ENCODE data around the gene RPL18A. TPM values are rescaled to one million over a fixed set of nuclear protein-coding genes. Genes with fewer than 3 reads are reported as not detected.

Gene RPL18A
- total RNA-seq, 1 experiment from 2014 or later: 1,352 TPM

GRCh38 chr19:17847538-17848366 is 12.0 kb upstream of the RPL18A start, which contains the start of gene JAK3:
Gene JAK3, minus strand, starts transcription at chr19:17847982. Its CDS starts 3,565 bp downstream, at chr19:17844417.
- CTCF ChIA-PET: interaction anchor here (0.5 kb wide), 1 partner anchor 11 kb away, joined by 3 read pairs; no protein-coding TSS in a partner anchor
- peak; percentile 71 for ATAC-seq

More at GRCh38 chr19:17847538-17848366, 12.0 kb upstream of the RPL18A start, which contains the start of gene JAK3:
- Histone ChIP-seq H3K4me3 (ENCODE audit: low read depth in 2 of 2, low read length in 2 of 2) (peak within 1 kb of the TSS in 1 of 2 experiments; percentile 18; a peak in 2 of 4 replicates), H3K27me3 (ENCODE audit: control insufficient read depth, insufficient read depth, low read length) (no peaks in the 10 kb centered on the region), H3K36me3 (ENCODE audit: control insufficient read depth, insufficient read depth, low read length) (no peaks in the 10 kb centered on the region), H3K27ac (ENCODE audit: low read length) (peak within 1 kb of the TSS; percentile 39; the same call in 1 of the 2 replicates), H3K4me1 (ENCODE audit: control insufficient read depth, insufficient read depth, low read length) (peaks cover 4% of the 10 kb centered on the region; the same call in 1 of the 2 replicates), H3K9me3 (ENCODE audit: control insufficient read depth, insufficient read depth, low read depth, low read length) (no peaks in the 10 kb centered on the region)
- intact Hi-C loops (cut with micrococcal nuclease; ENCODE audit: unreplicated experiment) (no loop called here), in situ Hi-C loops (cut with HindIII; ENCODE audit: low pct_unique_long_range_greater_than_20kb, low sequenced_read_pairs) (no loop called here)
- BruUV-seq (replicated peaks): no TSS peak
- POLR2A ChIA-PET: no interaction called here
- no peak for TF ChIP-seq TCF7L2 (IDR thresholded peaks at IDR 0.05; ENCODE audit: low read depth, low read length)
- no peak for TF ChIP-seq CTCF (IDR thresholded peaks at IDR 0.05)
- TF ChIP-seq REST (IDR thresholded peaks at IDR 0.05; ENCODE audit: insufficient read depth in 1 of 2, low read depth in 2 of 2, low read length in 1 of 2): no peak
- no peak for TF ChIP-seq POLR2AphosphoS5 (IDR thresholded peaks at IDR 0.05; ENCODE audit: low read depth, low read length)
- no peak for DNase-seq (ENCODE audit: low read depth, low spot score)

Measured in Panc1 (cell line).